ENCODE results near the gene PTTG1IP.

GRCh38 chr21:44814498-44815023 is 58.9 kb downstream of the PTTG1IP start:
- TF ChIP-seq MAFK (IDR thresholded peaks at IDR 0.05; ENCODE audit: low read depth, low read length) (no peak), BHLHE40 (IDR thresholded peaks at IDR 0.05; ENCODE audit: low read depth, low read length) (no peak), CTCF (conservative IDR thresholded peaks at IDR 0.05; ENCODE audit: low read depth, low read length) (no peak), ELK1 (IDR thresholded peaks at IDR 0.05; ENCODE audit: borderline replicate concordance, low read depth, low read length) (no peak), POLR2A (IDR thresholded peaks at IDR 0.05; ENCODE audit: low read depth, low read length) (no peak), RFX5 (IDR thresholded peaks at IDR 0.05; ENCODE audit: low read depth, low read length) (no peak), MXI1 (IDR thresholded peaks at IDR 0.05; ENCODE audit: borderline replicate concordance, low read depth, low read length) (no peak), SMC3 (IDR thresholded peaks at IDR 0.05; ENCODE audit: low read depth, low read length) (no peak), MAZ (IDR thresholded peaks at IDR 0.05; ENCODE audit: borderline replicate concordance, low read depth, low read length) (no peak), CHD1 (IDR thresholded peaks at IDR 0.05; ENCODE audit: low read depth, low read length) (no peak), RAD21 (IDR thresholded peaks at IDR 0.05; ENCODE audit: low read length) (no peak), RCOR1 (IDR thresholded peaks at IDR 0.05; ENCODE audit: insufficient replicate concordance, low read length) (no peak), USF2 (IDR thresholded peaks at IDR 0.05; ENCODE audit: low read depth, low read length) (no peak)

Measured in IMR-90 (cell line).